Measurements from ENCODE around the gene GBX2.

GBX2 gene

GRCh38 chr2:236180076-236180816 is 12.1 kb upstream of the GBX2 start:
- DNase-seq: no peak

- no peak for DNase-seq
Observed at GRCh38 chr2:236179236-236180075, 11.3 kb upstream of the GBX2 start.

GRCh38 chr2:236178890-236179235 is 10.7 kb upstream of the GBX2 start:
- no peak for DNase-seq

GRCh38 chr2:236177967-236178889 is 10.0 kb upstream of the GBX2 start:
- no peak for DNase-seq

- no peak for DNase-seq
Observed at GRCh38 chr2:236177604-236177966, 9.4 kb upstream of the GBX2 start.

GRCh38 chr2:236176951-236177350 is 8.8 kb upstream of the GBX2 start:
- no peak for DNase-seq

- no peak for DNase-seq
Observed at GRCh38 chr2:236176417-236176816, 8.2 kb upstream of the GBX2 start.

- no peak for DNase-seq
Observed at GRCh38 chr2:236175548-236176150, 7.5 kb upstream of the GBX2 start.

GRCh38 chr2:236173729-236174607 is 5.8 kb upstream of the GBX2 start:
- DNase-seq: no peak

- no peak for DNase-seq
Observed at GRCh38 chr2:236173036-236173728, 5.0 kb upstream of the GBX2 start.

- DNase-seq: no peak
Observed at GRCh38 chr2:236172255-236173035, 4.3 kb upstream of the GBX2 start.

- no peak for DNase-seq
Observed at GRCh38 chr2:236171680-236172254, 3.6 kb upstream of the GBX2 start.

GRCh38 chr2:236171181-236171679 is 3.0 kb upstream of the GBX2 start:
- DNase-seq: no peak

GRCh38 chr2:236170590-236171165 is 2.5 kb upstream of the GBX2 start:
- DNase-seq: no peak

GRCh38 chr2:236169741-236170589 is 1.8 kb upstream of the GBX2 start:
- no peak for DNase-seq

- no peak for DNase-seq
Observed at GRCh38 chr2:236169151-236169721, 1.1 kb upstream of the GBX2 start.

GRCh38 chr2:236167297-236168109 is 683 bp downstream of the GBX2 start:
- no peak for DNase-seq

Measured in amniotic stem cell (primary cell).